Rectal smooth muscle tissue (tissue), 1 donor: Measurements from ENCODE around the gene AOC2.
"Not testable (repeated sequence)": the region's sequence is repeated elsewhere in the genome, so short reads cannot be mapped to it uniquely, and the experiment has no call there.

Source experiments
- H3K27ac ChIP-seq: one replicate; pipeline ENCODE4 v1.7.0; 2013; ENCODE audit warnings: low read depth, low read length, inconsistent platforms
- H3K27me3 ChIP-seq: one replicate; pipeline ENCODE4 v1.7.0; 2013; ENCODE audit warnings: low read length; ENCODE audit not compliant: control insufficient read depth, insufficient read depth
- H3K36me3 ChIP-seq: one replicate; pipeline ENCODE4 v1.7.0; 2013; ENCODE audit warnings: low read length; ENCODE audit not compliant: control insufficient read depth, insufficient read depth
- H3K4me1 ChIP-seq: one replicate; pipeline ENCODE4 v1.7.0; 2013; ENCODE audit warnings: low read length; ENCODE audit not compliant: control insufficient read depth, insufficient read depth
- H3K4me3 ChIP-seq: one replicate; pipeline ENCODE4 v1.7.0; 2013; ENCODE audit warnings: low read length
- H3K9ac ChIP-seq: one replicate; pipeline ENCODE4 v1.7.0; 2013; ENCODE audit warnings: low read length

AOC2 gene

GRCh38 chr17:42880776-42881310 lies 36.5 kb downstream of the AOC2 start:
- H3K27ac ChIP-seq, result no peak overlapping the region

GRCh38 chr17:42881706-42882105 lies 37.3 kb downstream of the AOC2 start:
- not testable (repeated sequence) for H3K27ac ChIP-seq, H3K4me3 ChIP-seq, H3K27me3 ChIP-seq, H3K36me3 ChIP-seq, H3K9ac ChIP-seq, H3K4me1 ChIP-seq

More at GRCh38 chr17:42880776-42881310, 36.5 kb downstream of the AOC2 start:
- no peaks in the 10 kb centered on the region for H3K27me3 ChIP-seq
- no peak overlapping the region for H3K9ac ChIP-seq
- H3K36me3 ChIP-seq, result no peaks in the 10 kb centered on the region
- H3K4me1 ChIP-seq, result no peaks in the 10 kb centered on the region
- no peak overlapping the region for H3K4me3 ChIP-seq

- H3K4me1 ChIP-seq, result no peaks in the 10 kb centered on the region
- no peak overlapping the region for H3K4me3 ChIP-seq
- no peak overlapping the region for H3K9ac ChIP-seq
- H3K36me3 ChIP-seq, result no peaks in the 10 kb centered on the region
- H3K27ac ChIP-seq, result no peak overlapping the region
- no peaks in the 10 kb centered on the region for H3K27me3 ChIP-seq
Observed at GRCh38 chr17:42882166-42882565, 37.8 kb downstream of the AOC2 start.

- Histone ChIP-seq H3K27ac (no peak overlapping the region), H3K4me3 (no peak overlapping the region), H3K27me3 (no peaks in the 10 kb centered on the region), H3K36me3 (no peaks in the 10 kb centered on the region), H3K9ac (no peak overlapping the region), H3K4me1 (no peaks in the 10 kb centered on the region)
Observed at GRCh38 chr17:42883802-42884558, 39.6 kb downstream of the AOC2 start.

GRCh38 chr17:42885806-42886205 lies 41.4 kb downstream of the AOC2 start:
- not testable (repeated sequence) for H3K4me1 ChIP-seq, H3K36me3 ChIP-seq, H3K27ac ChIP-seq, H3K9ac ChIP-seq, H3K4me3 ChIP-seq, H3K27me3 ChIP-seq

GRCh38 chr17:42886283-42887176 lies 42.1 kb downstream of the AOC2 start:
- Histone ChIP-seq H3K36me3 (no peaks in the 10 kb centered on the region), H3K4me1 (peaks cover 2% of the 10 kb centered on the region), H3K9ac (no peak overlapping the region), H3K4me3 (no peak overlapping the region), H3K27ac (no peak overlapping the region), H3K27me3 (no peaks in the 10 kb centered on the region)

GRCh38 chr17:42889809-42890208 lies 45.4 kb downstream of the AOC2 start:
- Histone ChIP-seq H3K4me3 (no peak overlapping the region), H3K27ac (no peak overlapping the region), H3K4me1 (peaks cover 10% of the 10 kb centered on the region), H3K36me3 (no peaks in the 10 kb centered on the region), H3K9ac (no peak overlapping the region), H3K27me3 (no peaks in the 10 kb centered on the region)

GRCh38 chr17:42891539-42892152 lies 47.3 kb downstream of the AOC2 start:
- Histone ChIP-seq H3K4me1 (peaks cover 10% of the 10 kb centered on the region), H3K36me3 (no peaks in the 10 kb centered on the region), H3K27me3 (no peaks in the 10 kb centered on the region), H3K27ac (peak overlapping the region; percentile 84), H3K9ac (peak overlapping the region; percentile 3), H3K4me3 (no peak overlapping the region)

GRCh38 chr17:42893359-42893758 lies 49.0 kb downstream of the AOC2 start:
- H3K27me3 ChIP-seq, result no peaks in the 10 kb centered on the region
- H3K36me3 ChIP-seq, result no peaks in the 10 kb centered on the region
- H3K27ac ChIP-seq, result no peak overlapping the region
- no peak overlapping the region for H3K9ac ChIP-seq
- peaks cover 10% of the 10 kb centered on the region for H3K4me1 ChIP-seq
- no peak overlapping the region for H3K4me3 ChIP-seq

- H3K27ac ChIP-seq, result no peak overlapping the region
- H3K4me1 ChIP-seq, result peaks cover 10% of the 10 kb centered on the region
- H3K36me3 ChIP-seq, result no peaks in the 10 kb centered on the region
- no peak overlapping the region for H3K9ac ChIP-seq
- H3K27me3 ChIP-seq, result no peaks in the 10 kb centered on the region
- no peak overlapping the region for H3K4me3 ChIP-seq
Observed at GRCh38 chr17:42894283-42895184, 50.2 kb downstream of the AOC2 start.

- H3K4me3 ChIP-seq, result no peak overlapping the region
Observed at GRCh38 chr17:42895185-42895555, 50.8 kb downstream of the AOC2 start.

More at GRCh38 chr17:42895185-42895555, 50.8 kb downstream of the AOC2 start:
- H3K27ac ChIP-seq, result peak overlapping the region; percentile 18
- no peak overlapping the region for H3K9ac ChIP-seq
- no peaks in the 10 kb centered on the region for H3K27me3 ChIP-seq
- H3K36me3 ChIP-seq, result no peaks in the 10 kb centered on the region
- peaks cover 10% of the 10 kb centered on the region for H3K4me1 ChIP-seq
